Measurements from ENCODE around the gene C1orf21. TPM values are rescaled to one million over a fixed set of nuclear protein-coding genes. Genes with fewer than 3 reads are reported as not detected.

C1orf21 gene
- total RNA-seq, 6 experiments from 2014 or later: 4.3 to 29.2 (median 13.1) TPM

DNA sequence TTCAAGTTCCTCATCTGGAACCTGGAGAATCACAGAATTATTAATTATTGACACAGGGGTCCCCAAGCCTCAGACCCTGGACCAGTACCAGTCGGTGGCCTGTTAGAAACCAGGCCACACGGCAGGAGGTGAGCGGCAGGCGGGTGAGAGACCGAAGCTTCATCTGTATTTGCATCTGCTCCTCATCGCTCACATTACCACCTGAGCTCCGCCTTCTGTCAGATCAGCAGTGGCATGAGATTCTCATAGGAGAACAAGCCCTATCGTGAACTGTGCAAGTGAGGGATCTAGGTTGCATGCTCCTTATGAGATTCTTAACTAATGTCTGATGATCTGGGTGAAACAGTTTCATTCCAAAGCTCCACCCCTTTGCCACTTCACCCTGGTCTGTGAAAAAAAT is 125.9 kb downstream of the C1orf21 start:
- H3K4me1 ChIP-seq: no peaks in the 10 kb centered on the region
- H3K4me3 ChIP-seq: no peak overlapping the region
- no peaks in the 10 kb centered on the region for H3K9me3 ChIP-seq
- H3K27me3 ChIP-seq: no peaks in the 10 kb centered on the region
- ATAC-seq (no peak), DNase-seq (no peak)
- intact Hi-C loops (cut with DNase I): no loop called here
- H3K36me3 ChIP-seq: no peaks in the 10 kb centered on the region
- no peak for TF ChIP-seq POLR2A (IDR thresholded peaks at IDR 0.05)
- TF ChIP-seq, protein P1, sequence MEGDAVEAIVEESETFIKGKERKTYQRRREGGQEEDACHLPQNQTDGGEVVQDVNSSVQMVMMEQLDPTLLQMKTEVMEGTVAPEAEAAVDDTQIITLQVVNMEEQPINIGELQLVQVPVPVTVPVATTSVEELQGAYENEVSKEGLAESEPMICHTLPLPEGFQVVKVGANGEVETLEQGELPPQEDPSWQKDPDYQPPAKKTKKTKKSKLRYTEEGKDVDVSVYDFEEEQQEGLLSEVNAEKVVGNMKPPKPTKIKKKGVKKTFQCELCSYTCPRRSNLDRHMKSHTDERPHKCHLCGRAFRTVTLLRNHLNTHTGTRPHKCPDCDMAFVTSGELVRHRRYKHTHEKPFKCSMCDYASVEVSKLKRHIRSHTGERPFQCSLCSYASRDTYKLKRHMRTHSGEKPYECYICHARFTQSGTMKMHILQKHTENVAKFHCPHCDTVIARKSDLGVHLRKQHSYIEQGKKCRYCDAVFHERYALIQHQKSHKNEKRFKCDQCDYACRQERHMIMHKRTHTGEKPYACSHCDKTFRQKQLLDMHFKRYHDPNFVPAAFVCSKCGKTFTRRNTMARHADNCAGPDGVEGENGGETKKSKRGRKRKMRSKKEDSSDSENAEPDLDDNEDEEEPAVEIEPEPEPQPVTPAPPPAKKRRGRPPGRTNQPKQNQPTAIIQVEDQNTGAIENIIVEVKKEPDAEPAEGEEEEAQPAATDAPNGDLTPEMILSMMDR (IDR thresholded peaks at IDR 0.05): no peak
- WGBS (ENCODE audit: insufficient coverage, low coverage, low lambda C conversion rate, missing lambda C conversion rate): 100% methylated on average over 1 of the region's 8 CpGs
- H3K27ac ChIP-seq: no peak overlapping the region

DNA sequence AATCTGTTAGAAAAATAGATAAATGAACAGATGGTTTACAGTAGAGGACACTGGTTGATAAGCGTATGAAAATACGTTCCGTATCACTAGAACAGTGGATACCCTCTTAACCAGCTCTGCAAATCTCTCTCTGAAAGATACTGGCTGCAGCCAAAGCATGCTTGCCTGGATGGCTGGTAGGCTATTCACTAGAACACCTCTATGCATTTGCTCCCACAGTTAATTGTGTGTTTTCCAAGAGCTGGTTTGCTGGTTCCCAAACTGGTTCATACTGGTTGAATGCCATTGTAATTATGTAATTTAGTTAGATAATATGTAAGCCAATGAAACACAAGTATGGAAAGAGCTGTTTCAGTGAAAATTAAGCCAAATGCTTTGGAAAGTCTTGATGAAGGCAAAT is 126.6 kb downstream of the C1orf21 start:
- H3K9me3 ChIP-seq: no peaks in the 10 kb centered on the region
- peak overlapping the region in 1 of 3 donors; percentile 9 for H3K27ac ChIP-seq
- TF ChIP-seq POLR2A (IDR thresholded peaks at IDR 0.05): no peak
- TF ChIP-seq, protein P1 (IDR thresholded peaks at IDR 0.05): no peak
- ATAC-seq (peak in 2 of 4 donors; percentile 25 to 55), DNase-seq (no peak)
- no peak overlapping the region for H3K4me3 ChIP-seq
- WGBS (ENCODE audit: insufficient coverage, low coverage, low lambda C conversion rate, missing lambda C conversion rate): 79% methylated on average over 3 of the region's 3 CpGs
- no peaks in the 10 kb centered on the region for H3K27me3 ChIP-seq
- intact Hi-C loops (cut with DNase I): no loop called here
- H3K4me1 ChIP-seq: no peaks in the 10 kb centered on the region
- H3K36me3 ChIP-seq: no peaks in the 10 kb centered on the region

DNA sequence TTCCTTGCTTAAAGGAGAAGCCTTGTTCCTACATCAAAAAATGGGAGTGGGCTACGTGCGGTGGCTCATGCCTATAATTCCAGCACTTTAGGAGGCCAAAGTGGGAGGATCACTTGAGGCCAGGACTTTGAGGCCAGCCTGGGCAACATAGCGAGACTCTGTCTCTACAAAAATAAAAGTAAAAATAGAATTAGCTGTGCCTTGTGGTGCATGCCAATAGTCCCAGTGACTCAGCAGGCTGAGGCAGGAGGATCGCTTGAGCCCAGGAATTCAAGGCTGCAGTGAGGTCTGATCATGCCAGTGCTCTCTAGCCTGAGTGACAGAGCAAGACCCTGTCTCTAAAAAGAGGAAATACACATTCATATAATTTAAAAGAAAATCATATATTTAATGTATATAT is 127.1 kb downstream of the C1orf21 start:
- peak overlapping the region in 1 of 3 donors; percentile 9 for H3K27ac ChIP-seq
- DNase-seq (peak in 1 of 3 donors; percentile 20), ATAC-seq (peak in 2 of 4 donors; percentile 55 to 74)
- WGBS (ENCODE audit: insufficient coverage, low coverage, low lambda C conversion rate, missing lambda C conversion rate): 90% methylated on average over 2 of the region's 4 CpGs
- intact Hi-C loops (cut with DNase I): no loop called here
- H3K36me3 ChIP-seq: no peaks in the 10 kb centered on the region
- H3K4me1 ChIP-seq: no peaks in the 10 kb centered on the region
- no peaks in the 10 kb centered on the region for H3K9me3 ChIP-seq
- TF ChIP-seq, protein P1 (IDR thresholded peaks at IDR 0.05): no peak
- TF ChIP-seq POLR2A (IDR thresholded peaks at IDR 0.05): no peak
- no peak overlapping the region for H3K4me3 ChIP-seq
- no peaks in the 10 kb centered on the region for H3K27me3 ChIP-seq

- H3K27me3 ChIP-seq: no peaks in the 10 kb centered on the region
- H3K9me3 ChIP-seq: no peaks in the 10 kb centered on the region
- 83% methylated on average over 2 of the region's 2 CpGs for WGBS (ENCODE audit: insufficient coverage, low coverage, low lambda C conversion rate, missing lambda C conversion rate)
- H3K36me3 ChIP-seq: no peaks in the 10 kb centered on the region
- TF ChIP-seq, protein P1 (IDR thresholded peaks at IDR 0.05): no peak
- no peak for TF ChIP-seq POLR2A (IDR thresholded peaks at IDR 0.05)
- intact Hi-C loops (cut with DNase I): no loop called here
- no peak overlapping the region for H3K4me3 ChIP-seq
- no peak overlapping the region for H3K27ac ChIP-seq
- no peaks in the 10 kb centered on the region for H3K4me1 ChIP-seq
- ATAC-seq: peak in 2 of 4 donors; percentile 39 to 47
- no peak for DNase-seq
Measured at GRCh38 chr1:184514447-184514846, 127.6 kb downstream of the C1orf21 start.

DNA sequence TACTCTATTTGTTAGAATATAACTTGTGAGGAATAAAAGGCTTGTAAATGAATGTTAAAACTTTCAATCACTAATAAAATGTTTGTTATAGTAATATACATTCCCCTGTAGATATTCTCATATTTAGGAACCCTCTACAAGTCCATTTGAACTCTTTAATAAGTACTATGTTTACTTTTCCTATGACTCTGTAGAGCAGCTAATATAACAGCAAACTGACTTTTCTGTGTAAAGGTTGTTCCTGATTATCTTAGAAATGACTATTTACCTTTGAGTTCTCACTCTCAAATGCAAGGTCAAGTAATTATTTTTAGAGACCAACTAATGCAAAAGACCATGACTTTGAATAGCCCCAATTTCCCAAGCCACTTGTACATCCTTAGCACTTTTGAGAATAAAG is 130.3 kb downstream of the C1orf21 start:
- Histone ChIP-seq H3K9me3 (no peaks in the 10 kb centered on the region), H3K4me1 (no peaks in the 10 kb centered on the region), H3K4me3 (no peak overlapping the region), H3K27ac (no peak overlapping the region), H3K36me3 (no peaks in the 10 kb centered on the region), H3K27me3 (no peaks in the 10 kb centered on the region)
- no peak for TF ChIP-seq POLR2A (IDR thresholded peaks at IDR 0.05)
- TF ChIP-seq, protein P1 (IDR thresholded peaks at IDR 0.05): no peak
- no peak for ATAC-seq
- no peak for DNase-seq
- intact Hi-C loops (cut with DNase I): no loop called here
